WTC11 (cell line): Measurements from ENCODE around the gene SH3TC1. TPM values are rescaled to one million over a fixed set of nuclear protein-coding genes. Genes with fewer than 3 reads are reported as not detected.

ENCODE experiments used
- ATAC-seq: fragments of 200-7000 bp; cut with Tn5 transposase; 2 replicates; pipeline ENCODE4 v1.10.0; 2021; ENCODE audit warnings: mild to moderate bottlenecking, moderate library complexity
- CTCF ChIA-PET: fragments of 300-600 bp; sonication (Branson Sonifier 250); formaldehyde crosslinking; loops from one replicate; lab custom pipeline; 2021; ENCODE audit warnings: antibody characterized with exemption; lab: Charles Lee
- POLR2A ChIA-PET: fragments of 350-600 bp; sonication (Branson Sonifier 250); formaldehyde crosslinking; loops from one replicate; lab custom pipeline; 2021; ENCODE audit warnings: antibody characterized with exemption; lab: Charles Lee
- DNase-seq: peaks from one replicate; pipeline ENCODE4 v3.0.0; 2021; ENCODE audit warnings: low spot score
- H3K27ac Mint-ChIP-seq: 2 replicates; pipeline ENCODE4 v1.8.0; 2021; ENCODE audit warnings: mixed read lengths
- H3K27me3 Mint-ChIP-seq: 2 replicates; pipeline ENCODE4 v1.8.0; 2021; ENCODE audit warnings: low read depth, mild to moderate bottlenecking, moderate library complexity, mixed read lengths
- H3K36me3 Mint-ChIP-seq: 2 replicates; pipeline ENCODE4 v1.8.0; 2021; ENCODE audit warnings: mixed read lengths
- H3K4me1 Mint-ChIP-seq: 2 replicates; pipeline ENCODE4 v1.8.0; 2022; ENCODE audit warnings: mixed read lengths
- H3K4me3 Mint-ChIP-seq: 2 replicates; pipeline ENCODE4 v1.8.0; 2021; ENCODE audit warnings: mild to moderate bottlenecking, moderate library complexity, mixed read lengths
- H3K9me3 Mint-ChIP-seq: 2 replicates; pipeline ENCODE4 v1.8.0; 2021; ENCODE audit warnings: mixed read lengths
- ARID4B ChIP-seq: sonication (generic); formaldehyde crosslinking; IDR thresholded peaks from 2 replicates; pipeline ENCODE4 v1.8.0; 2023; ENCODE audit warnings: missing genetic modification reagents, mild to moderate bottlenecking, borderline replicate concordance
- CREB1 ChIP-seq: sonication (generic); formaldehyde crosslinking; IDR thresholded peaks from 2 replicates; pipeline ENCODE4 v1.8.0; 2023; ENCODE audit warnings: mild to moderate bottlenecking, missing genetic modification reagents
- ERG ChIP-seq: fragments of 250-450 bp; sonication (Bioruptor Pico); IDR thresholded peaks from 2 replicates; pipeline ENCODE4 v1.8.0; 2021; ENCODE audit warnings: mild to moderate bottlenecking
- FOXP1 ChIP-seq: sonication (generic); formaldehyde crosslinking; IDR thresholded peaks from 2 replicates; pipeline ENCODE4 v1.8.0; 2022; ENCODE audit warnings: missing genetic modification reagents, mild to moderate bottlenecking, moderate library complexity, borderline replicate concordance
- HMGA2 ChIP-seq: fragments of 250-450 bp; sonication (Bioruptor Pico); IDR thresholded peaks from 2 replicates; pipeline ENCODE4 v1.4.0; 2021; ENCODE audit warnings: mild to moderate bottlenecking, moderate library complexity
- HMGXB4 ChIP-seq: sonication (generic); formaldehyde crosslinking; IDR thresholded peaks from 2 replicates; pipeline ENCODE4 v1.8.1; 2023; ENCODE audit warnings: mild to moderate bottlenecking, moderate library complexity, missing genetic modification reagents
- KAT7 ChIP-seq: sonication (generic); formaldehyde crosslinking; IDR thresholded peaks from 2 replicates; pipeline ENCODE4 v1.8.1; 2023; ENCODE audit warnings: missing genetic modification reagents, mild to moderate bottlenecking, borderline replicate concordance
- NFE2L1 ChIP-seq: sonication (generic); formaldehyde crosslinking; IDR thresholded peaks from 2 replicates; pipeline ENCODE4 v1.8.1; 2023; ENCODE audit warnings: missing genetic modification reagents
- NR2C2 ChIP-seq: sonication (generic); formaldehyde crosslinking; IDR thresholded peaks from 2 replicates; pipeline ENCODE4 v1.8.0; 2022; ENCODE audit warnings: mild to moderate bottlenecking, missing genetic modification reagents
- SP1 ChIP-seq: sonication (generic); formaldehyde crosslinking; conservative IDR thresholded peaks from 2 replicates; pipeline ENCODE4 v1.8.1; 2022; ENCODE audit warnings: missing genetic modification reagents
- TEAD1 ChIP-seq: sonication (generic); formaldehyde crosslinking; IDR thresholded peaks from 2 replicates; pipeline ENCODE4 v1.8.0; 2022; ENCODE audit warnings: mild to moderate bottlenecking, missing genetic modification reagents
- USF2 ChIP-seq: sonication (generic); formaldehyde crosslinking; IDR thresholded peaks from 2 replicates; pipeline ENCODE4 v1.8.1; 2023; ENCODE audit warnings: mild to moderate bottlenecking, missing genetic modification reagents, moderate library complexity
- ZNF263 ChIP-seq: sonication (generic); formaldehyde crosslinking; IDR thresholded peaks from 2 replicates; pipeline ENCODE4 v1.8.1; 2022; ENCODE audit warnings: low read depth, mild to moderate bottlenecking, moderate library complexity, missing genetic modification reagents
- ZNF423 ChIP-seq: fragments of 250-450 bp; sonication (Bioruptor Pico); IDR thresholded peaks from 2 replicates; pipeline ENCODE4 v2.1.2; 2022; ENCODE audit warnings: mild to moderate bottlenecking, moderate library complexity
- ZNF671 ChIP-seq: fragments of 250-450 bp; sonication (Bioruptor Pico); IDR thresholded peaks from 2 replicates; pipeline ENCODE4 v1.8.0; 2021; ENCODE audit warnings: mild to moderate bottlenecking
- total RNA-seq: library from RNA; stranded (reverse); gene quantifications from 3 replicates; pipeline ENCODE4 v1.2.3, GENCODE V29; 2021
- TF ChIP-seq, protein P1 (sequence below): sonication (generic); formaldehyde crosslinking; IDR thresholded peaks from 2 replicates; pipeline ENCODE4 v1.8.0; 2022; ENCODE audit warnings: missing genetic modification reagents
- TF ChIP-seq, protein P2 (sequence below): sonication (generic); formaldehyde crosslinking; IDR thresholded peaks from 2 replicates; pipeline ENCODE4 v1.8.1; 2022; ENCODE audit warnings: mild to moderate bottlenecking, moderate library complexity, missing genetic modification reagents

The SH3TC1 gene
- total RNA-seq, 1 experiment from 2014 or later = 0.42 TPM

- CTCF ChIA-PET = interaction anchor here (0.7 to 1.9 kb wide), 5 partner anchors 8 to 1160 kb away, joined by 3 to 19 read pairs (median 4); partner anchors contain the start of gene ABLIM2
These were observed 31.8 kb upstream of the SH3TC1 start for GRCh38 chr4:8167291-8167690.

GRCh38 chr4:8167815-8168214 lies 31.3 kb upstream of the SH3TC1 start:
- POLR2A ChIA-PET = interaction anchor here (0.6 kb wide), 2 partner anchors 313 to 550 kb away, joined by 4 read pairs; no protein-coding TSS in a partner anchor
- DNase-seq (no peak), ATAC-seq (no peak)
- TF ChIP-seq CREB1 (CRISPR knock-in tag) = no peak
- no peak for TF ChIP-seq SP1
- no peak for TF ChIP-seq HMGXB4 (CRISPR knock-in tag)
- TF ChIP-seq KAT7 (CRISPR knock-in tag) = no peak
- TF ChIP-seq ZNF423 (CRISPR knock-in tag) = no peak
- TF ChIP-seq ERG (CRISPR knock-in tag) = no peak
- TF ChIP-seq FOXP1 (CRISPR knock-in tag) = no peak
- no peak for TF ChIP-seq ZNF671 (CRISPR knock-in tag)
- no peak for TF ChIP-seq NFE2L1
- TF ChIP-seq ARID4B (CRISPR knock-in tag) = no peak
- TF ChIP-seq, protein P1, sequence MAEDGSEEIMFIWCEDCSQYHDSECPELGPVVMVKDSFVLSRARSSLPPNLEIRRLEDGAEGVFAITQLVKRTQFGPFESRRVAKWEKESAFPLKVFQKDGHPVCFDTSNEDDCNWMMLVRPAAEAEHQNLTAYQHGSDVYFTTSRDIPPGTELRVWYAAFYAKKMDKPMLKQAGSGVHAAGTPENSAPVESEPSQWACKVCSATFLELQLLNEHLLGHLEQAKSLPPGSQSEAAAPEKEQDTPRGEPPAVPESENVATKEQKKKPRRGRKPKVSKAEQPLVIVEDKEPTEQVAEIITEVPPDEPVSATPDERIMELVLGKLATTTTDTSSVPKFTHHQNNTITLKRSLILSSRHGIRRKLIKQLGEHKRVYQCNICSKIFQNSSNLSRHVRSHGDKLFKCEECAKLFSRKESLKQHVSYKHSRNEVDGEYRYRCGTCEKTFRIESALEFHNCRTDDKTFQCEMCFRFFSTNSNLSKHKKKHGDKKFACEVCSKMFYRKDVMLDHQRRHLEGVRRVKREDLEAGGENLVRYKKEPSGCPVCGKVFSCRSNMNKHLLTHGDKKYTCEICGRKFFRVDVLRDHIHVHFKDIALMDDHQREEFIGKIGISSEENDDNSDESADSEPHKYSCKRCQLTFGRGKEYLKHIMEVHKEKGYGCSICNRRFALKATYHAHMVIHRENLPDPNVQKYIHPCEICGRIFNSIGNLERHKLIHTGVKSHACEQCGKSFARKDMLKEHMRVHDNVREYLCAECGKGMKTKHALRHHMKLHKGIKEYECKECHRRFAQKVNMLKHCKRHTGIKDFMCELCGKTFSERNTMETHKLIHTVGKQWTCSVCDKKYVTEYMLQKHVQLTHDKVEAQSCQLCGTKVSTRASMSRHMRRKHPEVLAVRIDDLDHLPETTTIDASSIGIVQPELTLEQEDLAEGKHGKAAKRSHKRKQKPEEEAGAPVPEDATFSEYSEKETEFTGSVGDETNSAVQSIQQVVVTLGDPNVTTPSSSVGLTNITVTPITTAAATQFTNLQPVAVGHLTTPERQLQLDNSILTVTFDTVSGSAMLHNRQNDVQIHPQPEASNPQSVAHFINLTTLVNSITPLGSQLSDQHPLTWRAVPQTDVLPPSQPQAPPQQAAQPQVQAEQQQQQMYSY = no peak
- no peak for TF ChIP-seq TEAD1
- TF ChIP-seq NR2C2 (CRISPR knock-in tag) = no peak
- TF ChIP-seq HMGA2 (CRISPR knock-in tag) = no peak
- no peak for TF ChIP-seq ZNF263 (CRISPR knock-in tag)
- H3K4me3 Mint-ChIP-seq = no peak overlapping the region
- H3K27me3 Mint-ChIP-seq = peaks cover 4% of the 10 kb centered on the region; the same call in 1 of the 2 replicates
- no peaks in the 10 kb centered on the region for H3K4me1 Mint-ChIP-seq
- CTCF ChIA-PET = interaction anchor here (0.5 to 1.9 kb wide), 19 partner anchors 9 to 1160 kb away, joined by 3 to 19 read pairs (median 3); partner anchors contain the start of gene ABLIM2
- peaks cover 7% of the 10 kb centered on the region for H3K36me3 Mint-ChIP-seq
- peaks cover 33% of the 10 kb centered on the region for H3K9me3 Mint-ChIP-seq
- no peak overlapping the region for H3K27ac Mint-ChIP-seq

More at GRCh38 chr4:8167291-8167690, 31.8 kb upstream of the SH3TC1 start:
- no peak for ATAC-seq
- Mint-ChIP-seq H3K36me3 (peaks cover 7% of the 10 kb centered on the region), H3K27ac (no peak overlapping the region), H3K4me3 (no peak overlapping the region), H3K27me3 (peaks cover 4% of the 10 kb centered on the region; the same call in 1 of the 2 replicates), H3K9me3 (peaks cover 33% of the 10 kb centered on the region), H3K4me1 (no peaks in the 10 kb centered on the region)
- TF ChIP-seq USF2 = no peak
- TF ChIP-seq, protein P2, sequence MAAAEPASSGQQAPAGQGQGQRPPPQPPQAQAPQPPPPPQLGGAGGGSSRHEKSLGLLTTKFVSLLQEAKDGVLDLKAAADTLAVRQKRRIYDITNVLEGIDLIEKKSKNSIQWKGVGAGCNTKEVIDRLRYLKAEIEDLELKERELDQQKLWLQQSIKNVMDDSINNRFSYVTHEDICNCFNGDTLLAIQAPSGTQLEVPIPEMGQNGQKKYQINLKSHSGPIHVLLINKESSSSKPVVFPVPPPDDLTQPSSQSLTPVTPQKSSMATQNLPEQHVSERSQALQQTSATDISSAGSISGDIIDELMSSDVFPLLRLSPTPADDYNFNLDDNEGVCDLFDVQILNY (CRISPR knock-in tag) = no peak
- POLR2A ChIA-PET = no interaction called here
- DNase-seq = no peak
